Measurements from ENCODE around the gene RAPGEF1.

- TF ChIP-seq CTCF (IDR thresholded peaks at IDR 0.05) = no peak
- TF ChIP-seq POLR2A (IDR thresholded peaks at IDR 0.05) = no peak
- no peak for TF ChIP-seq POLR2AphosphoS5 (IDR thresholded peaks at IDR 0.05)
Measured at GRCh38 chr9:131690941-131691573, 48.8 kb downstream of the RAPGEF1 start.
